GM12891 (cell line): ENCODE data around the gene ST6GAL1.
A peak's percentile ranks its signal among the peaks of the same experiment; 100 is the strongest.

Experiments
- DNase-seq: peaks from one replicate; pipeline ENCODE4 v3.0.0; 2011; ENCODE audit warnings: low spot score; ENCODE audit not compliant: insufficient read length
- FAIRE-seq: peaks from 2 replicates; lab custom pipeline; 2011; peaks lifted over from hg19 to GRCh38; lab: Jason Lieb, UNC
- PAX5 ChIP-seq: IDR thresholded peaks from 2 replicates; pipeline ENCODE4 v1.6.1; 2011; ENCODE audit warnings: low read length, moderate library complexity, mild to moderate bottlenecking; ENCODE audit not compliant: insufficient read depth, severe bottlenecking
- POLR2A ChIP-seq: IDR thresholded peaks from 2 replicates; pipeline ENCODE4 v1.6.1; 2011; ENCODE audit warnings: low read depth, low read length, control low read depth
- POLR2AphosphoS5 ChIP-seq: IDR thresholded peaks from 2 replicates; pipeline ENCODE4 v1.6.1; 2011; ENCODE audit warnings: low read depth, low read length, control low read depth
- POU2F2 ChIP-seq: IDR thresholded peaks from 2 replicates; pipeline ENCODE4 v1.6.1; 2011; ENCODE audit warnings: low read depth, mild to moderate bottlenecking, control low read depth, low read length, moderate library complexity
- SPI1 ChIP-seq: IDR thresholded peaks from 2 replicates; pipeline ENCODE4 v1.6.1; 2011; ENCODE audit warnings: low read depth, low read length, control low read depth
- TAF1 ChIP-seq: IDR thresholded peaks from 2 replicates; pipeline ENCODE4 v1.6.1; 2011; ENCODE audit warnings: low read depth, low read length, control low read depth

ST6GAL1 gene

DNA sequence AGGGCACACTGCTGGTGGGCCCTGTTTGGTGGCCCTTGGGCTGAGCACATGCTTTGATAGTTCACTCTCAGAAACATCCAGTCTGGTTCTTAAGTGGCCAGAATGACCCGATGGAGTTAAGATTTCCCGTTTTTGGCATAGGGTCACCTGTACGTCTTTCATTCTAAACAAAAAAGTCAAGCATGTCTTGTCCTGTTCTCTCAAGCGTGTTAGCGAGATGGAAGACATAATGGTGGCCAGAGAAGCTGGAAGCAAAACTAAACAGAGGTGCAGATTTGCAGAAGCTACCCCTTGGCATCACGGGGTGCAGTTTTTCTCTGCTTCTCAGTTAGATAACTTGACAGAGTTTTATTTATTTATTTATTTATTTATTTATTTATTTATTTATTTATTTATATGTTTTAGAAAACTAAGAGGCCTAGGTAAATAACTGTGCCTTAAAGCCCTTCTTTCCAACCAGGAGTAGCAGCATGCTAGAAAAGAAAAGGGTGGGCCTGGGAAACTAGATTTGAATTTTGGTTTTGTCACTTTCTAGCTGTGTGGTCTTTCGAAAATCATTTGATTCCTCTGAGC lies 63.0 kb downstream of the ST6GAL1 start:
- no peak for FAIRE-seq
- TF ChIP-seq POLR2A (no peak), PAX5 (peak; percentile 15)
- no peak for DNase-seq

DNA sequence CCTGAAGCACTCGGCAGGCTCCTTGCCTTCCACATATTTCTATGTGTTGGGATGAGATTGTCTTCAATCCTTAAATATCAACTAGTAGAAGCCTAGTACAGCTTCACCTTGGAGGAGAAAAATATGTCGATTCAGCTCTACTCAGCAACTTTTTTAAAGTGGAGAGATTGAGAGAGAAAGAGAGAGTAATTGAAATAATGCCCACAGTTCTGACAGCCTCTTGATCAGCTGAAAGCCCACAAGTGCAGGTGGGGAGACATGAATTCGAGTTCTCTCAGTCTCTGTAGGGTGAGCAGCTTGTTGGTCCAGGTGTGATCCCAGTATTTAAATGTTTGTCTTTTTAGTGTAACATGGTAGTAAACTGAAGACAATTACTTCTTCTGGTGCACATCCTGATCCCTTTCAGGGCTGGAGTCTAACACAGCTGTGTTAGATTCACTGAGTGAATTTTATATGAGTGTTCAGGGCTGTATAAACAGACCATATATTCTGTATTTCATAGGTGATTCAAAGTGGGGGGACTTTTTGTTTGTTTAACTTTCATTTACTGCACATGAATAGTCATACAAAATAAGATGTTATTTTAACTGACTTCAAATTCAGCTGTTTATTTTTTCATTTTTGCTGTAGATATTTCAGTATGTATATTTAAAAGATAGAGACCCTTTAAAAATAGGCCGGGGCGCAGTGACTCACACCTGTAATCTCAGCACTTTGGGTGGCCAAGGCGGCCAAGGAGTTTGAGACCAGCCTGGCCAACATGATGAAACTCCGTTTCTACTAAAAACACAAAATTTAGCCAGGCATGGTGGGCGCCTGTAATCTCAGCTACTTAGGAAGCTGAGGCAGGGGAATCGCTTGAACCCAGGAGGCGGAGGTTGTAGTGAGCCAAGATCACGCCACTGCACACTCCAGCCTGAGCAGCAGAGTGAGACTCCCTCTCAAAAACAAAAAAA lies 64.0 kb downstream of the ST6GAL1 start:
- TF ChIP-seq POLR2A (no peak), SPI1 (no peak), POU2F2 (no peak), TAF1 (no peak), POLR2AphosphoS5 (no peak), PAX5 (no peak)
- FAIRE-seq (peak; percentile 72), DNase-seq (no peak)

DNA sequence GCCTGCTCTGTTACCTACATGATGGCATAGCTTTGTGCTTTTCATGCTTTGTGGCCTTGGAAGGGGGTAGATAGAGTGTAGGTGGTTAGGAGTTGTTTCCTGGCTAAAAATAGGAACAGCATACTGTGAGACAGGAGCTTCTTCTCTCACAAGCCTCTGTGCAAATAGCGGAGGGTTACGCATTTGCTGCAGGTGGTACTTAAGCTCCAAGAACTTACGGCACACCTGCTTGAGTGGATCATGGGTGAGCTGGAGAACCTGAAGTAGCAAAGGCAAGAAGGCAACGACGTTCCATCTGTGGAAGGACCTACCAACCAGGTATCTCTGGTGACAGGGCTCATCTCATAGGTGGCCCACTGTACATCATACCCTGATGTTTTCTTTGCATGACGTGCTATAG lies 66.0 kb downstream of the ST6GAL1 start:
- DNase-seq: no peak
- peak; percentile 40; the same call in 1 of the 2 replicates for TF ChIP-seq POU2F2
- peak; percentile 83 for TF ChIP-seq POLR2AphosphoS5
- TF ChIP-seq POLR2A: peak; percentile 83
- no peak for TF ChIP-seq PAX5
- TF ChIP-seq TAF1: peak; percentile 53; the same call in 1 of the 2 replicates
- peak; percentile 93 for FAIRE-seq

DNA sequence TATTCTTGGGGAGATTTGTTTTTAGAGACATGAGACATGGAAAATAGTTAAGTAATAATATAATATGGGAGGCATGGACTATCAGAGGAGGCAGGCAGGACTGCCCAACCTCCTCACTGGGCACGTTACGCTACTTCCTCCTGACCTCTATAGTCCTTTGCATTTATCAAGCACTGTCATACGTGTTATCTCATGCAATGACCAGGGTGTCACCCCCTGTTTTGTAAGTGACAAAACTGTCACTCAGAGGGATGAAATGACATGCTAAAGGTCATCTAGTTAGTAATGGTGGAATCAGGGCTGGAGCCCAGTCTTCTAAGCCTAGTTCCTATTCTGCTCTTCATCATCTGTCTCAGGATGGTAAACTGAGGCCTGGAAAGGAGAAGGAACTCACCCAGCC lies 66.7 kb downstream of the ST6GAL1 start:
- TF ChIP-seq POLR2A: peak; percentile 37; the same call in 1 of the 2 replicates
- no peak for TF ChIP-seq POU2F2
- 0 out of 2 replicates have a peak, but pooled peaks have one; percentile 28 for TF ChIP-seq TAF1
- DNase-seq (no peak), FAIRE-seq (no peak)

DNA sequence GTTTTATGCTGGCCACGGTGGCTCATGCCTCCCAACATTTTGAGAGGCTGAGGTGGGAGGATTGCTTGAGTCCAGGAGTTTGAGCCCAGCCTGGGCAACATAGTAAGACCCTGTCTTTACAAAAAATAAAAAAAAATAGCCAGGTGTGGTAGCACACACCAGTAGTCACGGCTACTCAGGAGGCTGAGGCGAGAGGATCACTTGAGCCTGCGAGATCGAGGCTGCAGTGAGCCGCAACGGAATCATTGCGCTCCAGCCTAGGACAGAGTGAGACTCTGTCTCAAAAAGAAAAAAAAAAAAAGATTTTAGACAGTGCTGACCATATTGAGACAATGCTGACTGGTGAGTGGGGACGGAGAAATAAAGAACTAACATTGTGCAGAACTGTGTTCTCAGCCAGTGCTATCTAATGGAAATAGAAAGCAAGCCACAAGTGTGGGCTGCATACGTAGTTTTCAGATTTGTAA lies 67.2 kb downstream of the ST6GAL1 start:
- DNase-seq (no peak), FAIRE-seq (peak; percentile 57)
- TF ChIP-seq PAX5: no peak
- TF ChIP-seq POLR2A: peak; percentile 9; the same call in 1 of the 2 replicates
- TF ChIP-seq TAF1: peak; percentile 41; the same call in 1 of the 2 replicates
- no peak for TF ChIP-seq POLR2AphosphoS5

DNA sequence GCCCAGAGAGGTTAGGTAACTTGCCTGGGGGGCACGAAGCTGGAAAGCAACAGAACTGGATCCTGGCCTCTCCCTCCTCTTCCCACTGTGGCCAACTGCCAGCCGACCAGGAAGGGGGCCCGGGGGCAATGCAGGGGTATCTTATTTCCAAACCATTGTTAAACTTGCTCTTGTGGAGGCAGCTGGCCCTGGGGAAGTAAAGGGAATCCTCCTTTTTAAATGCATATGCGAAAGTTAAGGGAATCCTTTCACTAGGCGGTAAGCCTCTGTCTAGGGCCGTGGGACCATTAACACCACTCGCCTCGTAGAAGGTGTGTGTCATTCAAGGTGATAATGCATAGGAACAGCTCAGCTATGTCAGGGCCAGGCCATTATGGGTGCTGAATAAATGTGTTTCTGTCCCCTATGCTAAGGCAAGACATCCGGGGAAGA lies 68.6 kb downstream of the ST6GAL1 start:
- DNase-seq: no peak
- TF ChIP-seq PAX5 (no peak), POU2F2 (no peak), SPI1 (no peak)
- no peak for FAIRE-seq

DNA sequence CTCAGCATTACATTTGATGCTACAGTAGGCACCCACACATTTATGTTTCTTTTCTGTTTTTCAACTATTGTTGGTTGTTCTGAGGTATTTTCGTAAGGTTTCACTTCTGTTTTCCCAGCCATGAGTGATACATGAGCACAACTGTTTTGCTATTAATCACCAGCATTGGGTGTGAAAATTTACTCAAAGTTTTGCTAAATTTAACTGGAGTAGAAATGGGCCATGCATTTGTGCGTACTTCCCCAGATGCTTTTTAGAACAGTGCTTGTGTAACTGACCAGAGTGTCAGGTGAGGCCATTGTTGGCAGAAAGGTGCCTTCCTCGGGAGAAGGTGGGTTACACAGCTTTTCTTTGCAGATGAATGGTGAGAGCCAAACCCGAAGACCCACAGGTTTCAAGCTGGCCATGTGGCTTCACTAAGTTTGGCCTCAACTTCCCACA lies 70.4 kb downstream of the ST6GAL1 start:
- peak; percentile 77; the same call in 1 of the 2 replicates for TF ChIP-seq POU2F2
- TF ChIP-seq SPI1: peak; percentile 98
- peak; percentile 72 for TF ChIP-seq POLR2A
- no peak for TF ChIP-seq PAX5
- TF ChIP-seq TAF1: peak; percentile 56; the same call in 1 of the 2 replicates
- TF ChIP-seq POLR2AphosphoS5: peak; percentile 60; the same call in 1 of the 2 replicates
- FAIRE-seq (peak; percentile 97), DNase-seq (no peak)

DNA sequence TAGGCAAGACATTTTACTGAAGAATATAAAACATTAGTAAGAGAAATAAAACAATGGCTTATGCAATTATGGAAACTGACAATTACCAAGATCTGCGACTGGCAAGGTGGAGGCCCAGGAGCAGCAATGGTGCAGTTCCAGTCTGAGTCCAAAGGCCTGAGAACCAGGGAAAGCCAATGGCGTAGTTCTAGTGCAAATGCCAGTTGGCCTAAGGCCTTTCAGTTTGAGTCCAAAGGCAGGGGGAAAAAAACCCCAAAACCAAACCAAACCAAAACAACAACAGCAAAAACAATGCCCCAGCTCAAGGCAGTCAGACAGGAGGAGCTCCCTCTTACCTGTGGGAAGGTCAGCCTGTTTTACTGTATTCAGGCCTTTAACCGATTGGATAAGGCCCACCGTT lies 72.6 kb downstream of the ST6GAL1 start:
- no peak for DNase-seq
- FAIRE-seq: peak; percentile 60
- no peak for TF ChIP-seq PAX5
- no peak for TF ChIP-seq POU2F2
- TF ChIP-seq TAF1: no peak
- no peak for TF ChIP-seq POLR2AphosphoS5
- no peak for TF ChIP-seq POLR2A
- no peak for TF ChIP-seq SPI1

DNA sequence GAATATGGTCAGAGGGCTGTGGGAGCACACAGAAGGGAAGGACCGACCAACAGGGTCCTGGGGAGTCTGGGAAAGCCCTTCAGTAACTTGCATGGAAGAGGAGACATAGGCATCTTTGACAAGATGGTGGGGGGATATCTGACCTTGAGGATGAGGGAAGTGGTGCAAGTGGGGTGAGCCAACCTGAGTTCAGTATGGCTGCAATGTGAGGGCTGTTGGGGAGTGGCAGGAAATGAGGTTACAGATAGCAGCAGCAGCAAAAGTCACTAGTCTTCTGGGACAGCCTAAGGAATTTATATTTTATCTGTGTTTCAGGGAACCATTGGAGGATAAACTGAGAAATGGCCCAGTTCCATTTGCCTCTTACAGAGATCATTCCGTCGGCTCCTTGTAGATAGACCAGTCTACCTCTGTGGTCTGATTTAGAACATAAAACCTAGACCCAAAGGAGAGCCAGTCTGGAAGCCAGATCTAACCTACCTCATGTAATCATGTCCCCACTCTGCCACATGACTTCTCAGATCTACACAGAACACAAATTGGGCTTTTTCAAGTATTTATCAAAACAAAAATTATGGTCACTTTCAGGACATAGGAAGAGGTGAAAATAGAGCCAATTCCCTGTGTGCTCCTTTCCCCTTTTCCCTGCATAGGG lies 75.6 kb downstream of the ST6GAL1 start:
- TF ChIP-seq SPI1 (no peak), POU2F2 (no peak), POLR2AphosphoS5 (no peak), PAX5 (no peak), POLR2A (no peak), TAF1 (no peak)
- FAIRE-seq (peak; percentile 54), DNase-seq (no peak)
